ENCODE data around the gene GRIK1. TPM values are rescaled to one million over a fixed set of nuclear protein-coding genes. Genes with fewer than 3 reads are reported as not detected.

Gene GRIK1
- total RNA-seq, 2 donors from 2014 or later: not detected

GRCh38 chr21:29627905-29628304 lies 311.9 kb downstream of the GRIK1 start:
- Mint-ChIP-seq H3K9me3 (no peaks in the 10 kb centered on the region), H3K27ac (no peak overlapping the region), H3K36me3 (ENCODE audit: low read depth) (no peaks in the 10 kb centered on the region), H3K4me3 (no peak overlapping the region), H3K4me1 (no peaks in the 10 kb centered on the region), H3K27me3 (ENCODE audit: insufficient read depth) (no peaks in the 10 kb centered on the region)
- Histone ChIP-seq H3K9ac (ENCODE audit: extremely low read depth, low read length, poor library complexity, severe bottlenecking) (no peak overlapping the region), H3K4me1 (ENCODE audit: control insufficient read depth, insufficient read depth, low read length) (no peaks in the 10 kb centered on the region), H3K4me3 (ENCODE audit: low read length) (no peak overlapping the region), H3K27ac (ENCODE audit: low read depth, low read length) (no peak overlapping the region), H3K36me3 (ENCODE audit: control insufficient read depth, insufficient read depth, low read length) (no peaks in the 10 kb centered on the region), H3K27me3 (ENCODE audit: control insufficient read depth, insufficient read depth, low read length, poor library complexity, severe bottlenecking) (no peaks in the 10 kb centered on the region), H3K9me3 (ENCODE audit: control insufficient read depth, low read length) (no peaks in the 10 kb centered on the region)
- no peak for DNase-seq
- TF ChIP-seq, protein P1, sequence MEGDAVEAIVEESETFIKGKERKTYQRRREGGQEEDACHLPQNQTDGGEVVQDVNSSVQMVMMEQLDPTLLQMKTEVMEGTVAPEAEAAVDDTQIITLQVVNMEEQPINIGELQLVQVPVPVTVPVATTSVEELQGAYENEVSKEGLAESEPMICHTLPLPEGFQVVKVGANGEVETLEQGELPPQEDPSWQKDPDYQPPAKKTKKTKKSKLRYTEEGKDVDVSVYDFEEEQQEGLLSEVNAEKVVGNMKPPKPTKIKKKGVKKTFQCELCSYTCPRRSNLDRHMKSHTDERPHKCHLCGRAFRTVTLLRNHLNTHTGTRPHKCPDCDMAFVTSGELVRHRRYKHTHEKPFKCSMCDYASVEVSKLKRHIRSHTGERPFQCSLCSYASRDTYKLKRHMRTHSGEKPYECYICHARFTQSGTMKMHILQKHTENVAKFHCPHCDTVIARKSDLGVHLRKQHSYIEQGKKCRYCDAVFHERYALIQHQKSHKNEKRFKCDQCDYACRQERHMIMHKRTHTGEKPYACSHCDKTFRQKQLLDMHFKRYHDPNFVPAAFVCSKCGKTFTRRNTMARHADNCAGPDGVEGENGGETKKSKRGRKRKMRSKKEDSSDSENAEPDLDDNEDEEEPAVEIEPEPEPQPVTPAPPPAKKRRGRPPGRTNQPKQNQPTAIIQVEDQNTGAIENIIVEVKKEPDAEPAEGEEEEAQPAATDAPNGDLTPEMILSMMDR (conservative IDR thresholded peaks at IDR 0.05): no peak

DNA sequence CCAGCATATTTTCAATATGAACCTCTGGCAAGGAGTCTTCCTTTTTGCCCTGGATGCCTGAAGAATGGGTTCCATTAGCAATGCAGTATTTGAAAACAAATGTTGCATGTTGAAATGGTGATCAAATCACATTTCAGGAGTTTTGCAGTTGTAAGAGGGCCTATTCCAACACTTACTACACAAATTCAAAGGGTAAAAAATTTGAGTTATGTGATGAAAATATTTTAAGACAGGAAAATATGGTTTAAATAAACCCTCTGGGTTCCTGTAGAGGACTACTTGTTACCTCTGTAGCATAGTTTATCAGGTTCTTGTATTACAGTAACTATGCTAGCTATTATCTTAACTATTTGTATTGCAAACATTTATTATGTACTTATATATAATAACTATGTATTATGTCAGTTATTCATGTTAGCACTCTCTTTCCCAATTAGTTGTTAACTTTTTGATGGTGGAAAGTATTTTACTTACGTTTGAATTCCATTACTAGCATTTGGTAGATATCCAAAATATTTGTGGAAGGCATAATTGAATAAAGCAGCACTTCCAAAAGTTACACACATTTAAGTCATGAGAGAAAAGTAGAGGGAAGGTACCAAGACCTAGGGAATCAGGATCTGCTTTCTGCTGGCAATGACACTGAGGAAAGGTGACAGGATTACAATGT lies 312.9 kb downstream of the GRIK1 start:
- Mint-ChIP-seq H3K4me1 (no peaks in the 10 kb centered on the region), H3K4me3 (no peak overlapping the region), H3K27me3 (ENCODE audit: insufficient read depth) (no peaks in the 10 kb centered on the region), H3K27ac (no peak overlapping the region), H3K36me3 (ENCODE audit: low read depth) (no peaks in the 10 kb centered on the region), H3K9me3 (no peaks in the 10 kb centered on the region)
- Histone ChIP-seq H3K4me1 (ENCODE audit: control insufficient read depth, insufficient read depth, low read length) (no peaks in the 10 kb centered on the region), H3K9me3 (ENCODE audit: control insufficient read depth, low read length) (no peaks in the 10 kb centered on the region), H3K4me3 (ENCODE audit: low read length) (no peak overlapping the region), H3K36me3 (ENCODE audit: control insufficient read depth, insufficient read depth, low read length) (no peaks in the 10 kb centered on the region), H3K27ac (ENCODE audit: low read depth, low read length) (no peak overlapping the region), H3K9ac (ENCODE audit: extremely low read depth, low read length, poor library complexity, severe bottlenecking) (no peak overlapping the region), H3K27me3 (ENCODE audit: control insufficient read depth, insufficient read depth, low read length, poor library complexity, severe bottlenecking) (no peaks in the 10 kb centered on the region)
- WGBS, 2 experiments (ENCODE audit: insufficient coverage in 1 of 2, insufficient read length in 1 of 2): 88% methylated on average over 1 of the region's 1 CpG; no CpG with 5 or more reads in 1 of the 2 experiments
- DNase-seq: no peak
- TF ChIP-seq, protein P1 (conservative IDR thresholded peaks at IDR 0.05): no peak

DNA sequence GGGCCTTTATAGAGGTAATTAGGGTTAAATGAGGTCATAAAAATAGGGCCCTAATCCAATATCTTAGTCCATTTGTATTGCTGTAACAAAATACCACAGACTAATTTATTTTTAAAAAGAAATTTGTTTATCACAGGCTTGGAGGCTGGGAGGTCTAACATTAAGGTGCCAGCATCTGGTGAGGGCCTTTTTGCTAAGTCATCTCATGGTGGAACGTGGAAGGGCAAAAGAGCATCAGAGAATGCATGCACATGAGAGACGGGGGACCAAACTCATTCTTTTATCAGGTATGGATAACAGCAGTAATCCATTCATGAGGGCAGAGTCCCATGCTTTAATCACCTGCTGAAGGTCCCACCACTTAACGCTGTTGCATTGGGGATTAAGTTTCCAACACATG lies 313.8 kb downstream of the GRIK1 start:
- no peak for DNase-seq
- H3K9ac ChIP-seq (ENCODE audit: extremely low read depth, low read length, poor library complexity, severe bottlenecking): no peak overlapping the region
- no peaks in the 10 kb centered on the region for H3K9me3 Mint-ChIP-seq
- H3K36me3 ChIP-seq (ENCODE audit: control insufficient read depth, insufficient read depth, low read length): no peaks in the 10 kb centered on the region
- no peak overlapping the region for H3K27ac ChIP-seq (ENCODE audit: low read depth, low read length)
- no peaks in the 10 kb centered on the region for H3K36me3 Mint-ChIP-seq (ENCODE audit: low read depth)
- no peaks in the 10 kb centered on the region for H3K4me1 Mint-ChIP-seq
- H3K27ac Mint-ChIP-seq: no peak overlapping the region
- no peaks in the 10 kb centered on the region for H3K4me1 ChIP-seq (ENCODE audit: control insufficient read depth, insufficient read depth, low read length)
- whole genome bisulfite sequencing, 2 experiments (ENCODE audit: insufficient coverage in 1 of 2, insufficient read length in 1 of 2): 94 to 97% methylated on average over 3 of the region's 3 CpGs
- H3K4me3 ChIP-seq (ENCODE audit: low read length): no peak overlapping the region
- TF ChIP-seq, protein P1 (conservative IDR thresholded peaks at IDR 0.05): no peak
- H3K27me3 ChIP-seq (ENCODE audit: control insufficient read depth, insufficient read depth, low read length, poor library complexity, severe bottlenecking): no peaks in the 10 kb centered on the region
- H3K27me3 Mint-ChIP-seq (ENCODE audit: insufficient read depth): no peaks in the 10 kb centered on the region
- no peaks in the 10 kb centered on the region for H3K9me3 ChIP-seq (ENCODE audit: control insufficient read depth, low read length)
- no peak overlapping the region for H3K4me3 Mint-ChIP-seq
